SKM-1 treated with dmso at 0.1 percent for 144 hours (cell line): Measurements from ENCODE around the gene KRT82.
"Not testable (repeated sequence)": the region's sequence is repeated elsewhere in the genome, so short reads cannot be mapped to it uniquely, and the experiment has no call there.

Experiments used
- DNase-seq: peaks from one replicate; lab custom pipeline; 2025; ENCODE audit not compliant: unreplicated experiment; lab: John Stamatoyannopoulos, UW

KRT82 gene

DNA sequence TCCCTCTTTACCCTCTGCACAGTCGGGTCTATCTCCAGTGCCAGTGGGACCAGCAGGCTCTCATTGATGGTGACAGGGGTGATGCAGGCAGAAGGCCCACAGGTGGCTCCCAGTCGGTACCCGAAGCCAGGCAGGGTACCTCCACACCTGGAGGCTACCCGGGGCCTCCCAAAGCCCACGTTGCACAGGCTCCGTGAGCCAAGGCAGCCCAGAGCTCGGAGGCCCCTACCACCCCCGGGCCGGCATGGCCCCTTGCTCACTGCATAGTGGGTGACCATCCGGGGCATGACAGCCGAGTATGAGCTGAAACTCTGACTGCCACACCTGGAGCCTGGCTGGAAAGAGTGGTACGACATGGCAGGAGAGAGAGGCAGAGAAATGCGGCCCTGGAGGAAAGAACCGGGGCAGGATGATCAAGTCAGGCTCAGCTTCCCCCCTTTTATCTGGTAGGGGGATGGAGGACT is at the start of gene KRT82:
KRT82 (minus strand) TSS at position 414 of the 464 bp plus-strand sequence; CDS start at position 356, 58 bp downstream.
- DNase-seq: no peak

DNA sequence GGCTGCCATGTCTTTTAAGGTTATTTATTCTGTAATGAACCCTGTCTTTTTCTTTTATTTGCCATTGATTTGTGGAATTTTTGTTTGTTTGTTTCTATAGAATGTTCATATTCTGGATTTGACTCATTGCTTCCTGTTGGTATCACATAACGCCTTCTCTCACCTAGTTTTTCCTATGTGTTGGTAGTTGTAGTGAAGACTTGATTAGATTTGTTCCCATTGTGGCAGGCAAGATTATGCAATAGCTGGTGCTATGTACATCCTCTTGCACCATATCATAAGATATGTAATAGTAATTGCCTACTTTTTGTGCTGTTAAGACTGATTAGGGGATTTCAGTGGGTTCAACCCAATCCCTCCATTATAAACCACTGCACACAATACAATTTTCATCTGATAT is 49.7 kb upstream of the KRT82 start:
- DNase-seq: no peak

DNA sequence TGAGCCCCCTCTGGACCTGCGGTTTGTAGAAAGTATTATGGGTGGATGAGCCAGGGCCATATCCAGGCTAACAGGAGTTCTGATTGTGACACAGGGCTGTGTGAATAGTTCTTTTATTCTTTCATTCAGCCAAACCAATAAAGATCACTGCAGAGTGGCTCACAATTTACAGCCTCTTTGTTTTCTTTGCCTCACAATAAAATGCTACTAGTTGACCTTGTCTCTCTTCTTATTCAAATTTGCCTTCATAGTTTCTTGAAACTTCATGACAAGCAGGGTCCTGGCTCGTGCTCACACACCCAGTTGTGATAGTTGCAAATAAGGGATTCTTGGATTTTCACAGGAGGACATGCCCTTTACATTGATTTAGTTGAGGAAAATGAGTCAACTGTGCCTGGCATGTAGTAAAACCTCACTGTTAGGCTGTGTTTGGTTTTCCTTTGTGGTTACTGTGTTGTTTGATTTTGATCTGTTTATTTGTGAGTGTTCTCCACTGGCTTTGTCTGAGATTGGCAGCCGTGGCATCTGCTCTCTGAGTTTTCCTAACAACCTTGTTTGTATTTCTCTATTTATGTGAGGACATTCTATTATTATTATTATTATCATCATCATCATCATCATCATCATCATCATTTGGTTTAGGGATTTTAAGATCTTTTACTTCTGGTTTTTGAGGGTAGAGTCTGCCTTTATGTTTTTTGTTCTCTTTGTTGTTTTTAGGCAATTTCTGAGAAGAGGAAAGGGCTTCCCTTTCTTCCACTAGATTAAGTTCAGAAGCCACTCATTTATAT is 48.5 kb upstream of the KRT82 start:
- no peak for DNase-seq

DNA sequence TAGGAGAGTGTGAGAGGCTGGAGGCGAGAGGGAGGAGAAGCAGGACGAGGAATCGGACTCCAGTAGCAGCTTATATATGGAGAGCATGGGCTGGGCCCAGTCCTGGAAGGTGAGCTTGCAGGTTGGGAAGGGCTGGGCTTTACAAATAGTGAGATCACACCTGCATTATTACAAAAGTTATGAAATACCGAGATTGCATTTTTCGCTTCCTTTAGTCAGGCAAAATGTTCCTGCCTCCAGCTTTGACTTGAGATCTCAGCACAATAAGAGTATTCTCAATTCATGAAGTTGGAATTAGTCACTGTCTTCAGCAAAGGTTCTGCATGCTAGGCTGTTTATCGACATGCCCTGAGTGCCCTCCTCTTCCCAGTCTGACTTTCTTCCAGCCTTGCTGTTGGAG is 46.0 kb upstream of the KRT82 start, which contains the start of gene KRT6B:
KRT6B (minus strand) TSS at position 46 of the 400 bp plus-strand sequence. CDS start 68 bp downstream, outside the sequence.
- no peak for DNase-seq

DNA sequence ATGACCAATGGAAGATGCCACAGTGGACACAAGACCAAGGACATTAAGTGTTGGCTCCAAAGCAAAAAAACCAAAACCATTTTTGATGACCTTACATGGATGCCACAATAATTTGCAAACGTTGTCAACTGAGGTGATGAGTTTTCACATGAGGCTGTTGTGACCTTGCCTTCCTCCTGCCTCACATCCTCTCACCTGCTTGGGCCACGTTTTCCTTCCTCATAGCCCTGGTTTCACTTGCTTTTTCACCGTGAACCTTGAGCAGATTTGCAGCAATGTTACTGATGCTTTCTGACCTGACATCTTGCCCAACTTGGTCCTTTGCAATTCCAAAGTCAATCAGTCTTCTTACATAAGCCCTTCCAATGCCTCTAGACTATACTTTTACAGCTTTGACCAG is 42.1 kb upstream of the KRT82 start:
- no peak for DNase-seq

DNA sequence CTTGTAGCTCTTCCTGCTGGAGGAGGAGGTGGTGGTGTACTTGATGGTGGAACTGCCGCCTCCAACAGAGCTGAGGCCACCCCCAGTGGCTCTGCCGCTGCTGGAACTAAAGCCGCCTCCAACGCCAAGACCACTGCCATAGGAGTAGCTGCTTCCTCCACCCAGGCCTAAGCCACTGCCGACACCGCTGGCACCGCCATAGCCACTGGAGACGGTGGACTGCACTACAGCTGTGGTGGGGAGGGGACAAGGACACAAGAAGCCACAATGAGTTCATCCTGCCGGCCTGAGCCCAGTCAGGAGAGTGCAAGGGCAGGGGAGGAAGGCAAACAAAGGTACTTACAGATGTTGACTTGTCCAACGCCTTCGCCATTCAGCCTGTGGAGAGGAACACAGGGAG is 41.1 kb upstream of the KRT82 start:
- not testable (repeated sequence) for DNase-seq

DNA sequence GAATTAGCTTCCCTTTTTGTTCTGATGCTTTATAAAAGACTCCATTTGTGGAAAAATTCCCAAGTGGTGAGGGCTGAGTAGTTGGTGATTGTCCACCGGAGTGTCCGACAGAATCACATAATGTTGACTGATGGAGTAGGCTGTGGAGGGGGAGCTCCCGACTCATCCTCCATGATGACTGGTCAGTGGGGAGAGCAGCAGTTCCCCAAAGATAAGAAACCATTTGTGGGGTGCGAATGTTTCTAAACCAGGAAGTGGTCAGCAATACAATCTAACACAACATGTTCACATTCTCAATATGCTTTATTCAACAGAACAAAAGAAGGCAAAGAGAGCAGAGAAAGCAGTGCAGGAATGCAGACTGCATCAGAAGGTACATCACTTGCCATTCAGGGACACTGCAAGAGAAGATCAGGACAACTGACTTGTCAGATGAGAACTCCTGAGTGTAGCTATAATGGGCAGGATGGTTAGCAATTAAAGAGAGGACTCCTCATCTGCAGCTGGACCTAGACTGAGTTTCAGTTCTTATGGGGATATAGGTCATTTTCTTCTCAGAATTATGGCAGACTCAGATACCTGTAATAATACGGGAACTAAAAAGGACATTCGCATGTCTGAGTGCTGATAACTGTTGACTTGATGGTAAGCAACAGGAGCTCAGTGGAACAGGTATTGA is 40.4 kb upstream of the KRT82 start:
- DNase-seq: no peak

DNA sequence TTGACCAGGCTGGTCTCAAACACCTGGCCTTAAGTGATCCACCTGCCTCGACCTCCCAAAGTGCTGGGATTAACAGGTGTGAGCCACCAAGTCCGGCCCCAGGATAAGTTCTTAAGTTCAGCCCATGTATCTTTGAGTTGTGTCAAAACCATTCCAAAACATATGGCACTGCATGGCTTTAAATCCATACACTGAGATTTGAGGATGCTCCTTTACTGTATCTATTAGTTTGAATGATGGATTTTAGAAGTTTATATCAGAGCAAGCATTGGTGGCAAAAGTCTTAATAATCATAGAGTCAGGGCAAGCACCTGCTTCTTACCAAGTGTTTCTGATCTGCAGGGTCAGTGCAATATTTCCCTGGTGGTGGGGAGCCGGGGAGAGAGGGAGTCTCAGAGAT is 39.7 kb upstream of the KRT82 start:
- DNase-seq: no peak

DNA sequence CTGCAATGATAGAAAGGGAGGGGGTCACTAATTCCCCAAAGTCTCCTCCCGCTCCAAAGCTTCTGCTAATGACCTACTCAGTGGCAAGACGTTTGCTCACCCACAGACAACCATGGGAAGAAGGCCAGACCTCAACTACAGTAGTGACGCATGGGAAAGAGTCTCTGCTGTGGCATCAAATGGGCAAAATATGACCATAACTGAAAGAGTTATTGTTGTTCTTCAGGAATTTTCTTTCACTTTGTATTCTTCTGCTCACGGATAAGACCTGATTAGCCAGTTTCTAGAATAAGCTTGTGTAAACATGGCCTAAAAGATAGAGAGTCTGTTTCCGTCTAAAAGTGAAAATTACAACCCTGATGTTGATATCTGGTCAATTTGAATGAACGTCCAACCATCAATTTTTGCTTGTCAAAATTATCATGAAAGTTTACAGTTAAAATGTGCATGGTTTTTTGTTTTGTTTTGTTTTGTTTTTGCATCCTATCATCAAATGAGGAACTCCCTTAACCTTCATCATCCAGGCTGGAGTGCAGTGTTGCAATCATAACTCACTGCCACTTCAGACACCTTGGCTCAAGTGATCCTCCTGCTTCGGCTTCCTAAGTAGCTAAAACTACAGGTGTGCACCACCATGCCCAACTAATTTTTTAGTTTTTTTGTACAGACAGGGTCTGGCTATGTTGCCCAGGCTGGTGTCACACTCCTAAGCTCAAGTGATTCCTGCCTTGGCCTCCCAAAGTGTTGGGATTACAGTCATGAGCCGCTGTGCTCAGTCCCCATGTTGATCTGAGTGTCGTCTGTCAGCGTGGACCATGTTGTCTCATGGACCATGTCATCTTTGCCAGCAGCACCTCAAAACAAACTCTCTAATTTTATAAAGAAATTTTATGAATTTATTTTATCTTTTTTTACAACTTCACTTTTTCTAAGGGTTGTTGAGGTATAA is 38.8 kb upstream of the KRT82 start:
- no peak for DNase-seq

DNA sequence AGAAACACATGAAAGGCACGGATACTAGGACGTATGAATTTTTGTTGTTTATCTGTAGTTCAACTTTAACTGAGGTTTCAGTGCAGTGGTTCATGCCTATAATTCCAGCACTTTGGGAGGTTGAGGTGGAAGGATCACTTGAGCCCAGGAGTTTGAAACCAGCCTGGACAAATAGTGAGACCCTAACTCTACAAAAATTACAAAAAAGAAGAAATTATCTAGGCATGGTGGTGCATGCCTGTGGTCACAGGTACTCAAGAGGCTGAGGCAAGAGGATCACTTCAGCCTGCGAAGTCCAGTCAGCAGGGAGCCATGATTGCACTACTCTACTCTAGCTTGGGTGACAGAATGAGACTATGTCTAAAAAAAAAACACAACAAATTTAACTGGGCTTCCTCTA is 37.8 kb upstream of the KRT82 start:
- DNase-seq: no peak

DNA sequence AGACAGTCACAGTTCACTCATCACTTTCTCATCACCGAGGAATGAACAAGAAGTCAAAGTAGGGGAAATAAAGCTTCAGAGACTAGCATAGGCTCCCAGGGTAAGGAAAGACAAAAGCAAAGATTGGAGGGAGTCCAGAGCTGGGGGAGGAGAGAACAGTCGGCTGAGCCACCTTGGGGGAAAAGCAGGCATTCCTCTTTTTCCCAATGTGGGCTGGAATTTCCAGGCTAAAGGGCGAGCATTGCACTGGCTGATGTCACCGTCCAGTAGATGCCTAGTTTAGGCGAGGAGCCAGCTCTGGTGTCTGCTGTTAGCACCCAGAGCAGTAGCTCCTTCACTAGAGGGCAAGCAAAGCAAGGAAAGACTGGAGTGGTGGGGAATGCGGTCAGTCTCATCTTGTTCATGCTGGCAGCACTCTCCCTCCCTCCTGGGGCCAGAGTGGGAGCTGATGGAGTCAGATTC is 36.5 kb upstream of the KRT82 start:
- no peak for DNase-seq

DNA sequence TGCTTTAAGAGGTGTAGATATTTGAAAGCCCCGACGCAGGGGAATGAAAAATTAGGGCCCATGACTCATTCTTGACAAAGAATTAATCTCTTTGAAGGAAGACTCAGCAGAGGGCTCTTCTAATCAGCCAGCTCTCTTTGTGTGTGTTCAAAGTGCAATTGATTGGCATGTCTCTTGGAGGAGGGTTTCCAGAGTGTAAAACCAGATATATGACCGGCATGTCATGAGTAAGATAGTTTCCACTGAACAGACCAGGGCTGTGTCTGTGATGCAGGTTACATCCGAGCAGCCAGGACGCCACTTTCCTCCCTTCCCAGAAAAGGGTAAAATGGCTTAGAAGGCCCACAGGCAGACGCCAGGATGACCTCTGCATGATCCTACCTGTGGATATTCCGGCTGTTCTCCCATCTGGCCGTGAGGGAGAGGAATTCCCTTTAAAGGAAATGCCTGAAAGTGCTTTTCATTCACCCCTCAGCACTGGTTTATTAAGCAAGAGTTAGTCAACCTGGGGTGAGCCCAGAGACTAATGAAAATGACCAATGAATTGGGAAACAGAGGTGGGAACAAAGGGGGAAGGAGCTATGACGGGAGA is 35.3 kb upstream of the KRT82 start:
- DNase-seq: no peak

DNA sequence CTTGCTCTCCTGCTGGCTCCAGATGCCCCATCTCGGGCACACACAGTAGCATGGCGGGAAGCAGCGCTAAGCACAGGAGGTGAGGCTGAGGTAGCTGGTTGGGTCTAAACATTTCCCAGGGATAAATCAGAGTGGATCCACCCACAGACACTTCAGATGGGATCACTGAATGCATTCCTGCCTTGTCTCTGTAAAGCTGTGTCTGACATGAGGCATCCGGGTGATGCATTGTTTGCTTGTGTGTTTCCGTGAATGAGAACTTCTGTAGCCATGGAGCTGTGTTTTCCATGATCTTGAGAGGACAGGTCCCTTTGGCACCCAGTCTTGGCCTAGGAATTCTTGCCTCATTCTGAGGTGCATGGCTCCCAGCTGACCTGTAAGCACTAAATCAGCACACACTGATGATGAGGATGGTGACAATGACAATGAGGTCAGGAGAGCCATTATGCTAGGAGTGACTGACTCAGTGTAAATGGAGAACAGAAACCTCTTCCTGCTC is 34.7 kb upstream of the KRT82 start:
- no peak for DNase-seq

DNA sequence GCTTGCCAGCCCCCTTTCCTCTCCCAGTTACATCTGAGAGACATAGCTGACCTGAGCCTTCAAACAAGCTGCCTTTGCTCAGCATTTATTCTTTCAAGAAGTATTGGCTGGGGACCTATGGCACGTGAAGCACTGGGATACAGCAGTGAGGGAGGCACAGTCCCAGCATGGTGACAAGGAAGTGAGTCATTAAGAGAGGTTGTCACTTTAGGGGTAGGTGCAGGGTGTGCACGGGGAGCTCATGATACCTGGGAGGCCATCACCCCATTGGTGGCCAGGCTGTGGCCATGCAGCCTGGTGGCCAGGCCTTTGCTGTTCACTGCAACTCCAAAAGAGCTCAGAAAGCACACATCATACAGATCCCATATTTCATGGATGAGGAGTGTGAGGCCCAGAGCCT is 33.7 kb upstream of the KRT82 start:
- DNase-seq: no peak

DNA sequence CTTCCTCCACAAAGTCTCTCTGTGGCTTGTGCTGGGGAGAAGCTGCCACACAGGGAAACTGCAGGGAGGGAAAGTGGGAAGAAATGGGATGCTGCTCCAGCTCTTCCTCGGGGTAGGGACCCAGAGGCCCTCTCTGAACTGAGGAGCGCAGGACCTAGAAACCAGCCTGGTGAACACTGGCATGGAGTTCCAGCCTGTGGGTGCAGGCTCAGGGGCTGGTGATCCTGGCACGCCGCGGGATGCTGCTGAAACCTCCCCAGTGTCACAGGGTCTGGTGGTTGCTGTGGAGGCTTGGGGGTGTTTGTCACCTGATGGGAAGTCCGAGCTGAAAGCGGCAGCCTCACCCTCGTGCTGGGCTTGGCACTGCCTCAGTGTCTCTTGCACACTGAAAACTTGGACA is 33.3 kb upstream of the KRT82 start:
- no peak for DNase-seq

DNA sequence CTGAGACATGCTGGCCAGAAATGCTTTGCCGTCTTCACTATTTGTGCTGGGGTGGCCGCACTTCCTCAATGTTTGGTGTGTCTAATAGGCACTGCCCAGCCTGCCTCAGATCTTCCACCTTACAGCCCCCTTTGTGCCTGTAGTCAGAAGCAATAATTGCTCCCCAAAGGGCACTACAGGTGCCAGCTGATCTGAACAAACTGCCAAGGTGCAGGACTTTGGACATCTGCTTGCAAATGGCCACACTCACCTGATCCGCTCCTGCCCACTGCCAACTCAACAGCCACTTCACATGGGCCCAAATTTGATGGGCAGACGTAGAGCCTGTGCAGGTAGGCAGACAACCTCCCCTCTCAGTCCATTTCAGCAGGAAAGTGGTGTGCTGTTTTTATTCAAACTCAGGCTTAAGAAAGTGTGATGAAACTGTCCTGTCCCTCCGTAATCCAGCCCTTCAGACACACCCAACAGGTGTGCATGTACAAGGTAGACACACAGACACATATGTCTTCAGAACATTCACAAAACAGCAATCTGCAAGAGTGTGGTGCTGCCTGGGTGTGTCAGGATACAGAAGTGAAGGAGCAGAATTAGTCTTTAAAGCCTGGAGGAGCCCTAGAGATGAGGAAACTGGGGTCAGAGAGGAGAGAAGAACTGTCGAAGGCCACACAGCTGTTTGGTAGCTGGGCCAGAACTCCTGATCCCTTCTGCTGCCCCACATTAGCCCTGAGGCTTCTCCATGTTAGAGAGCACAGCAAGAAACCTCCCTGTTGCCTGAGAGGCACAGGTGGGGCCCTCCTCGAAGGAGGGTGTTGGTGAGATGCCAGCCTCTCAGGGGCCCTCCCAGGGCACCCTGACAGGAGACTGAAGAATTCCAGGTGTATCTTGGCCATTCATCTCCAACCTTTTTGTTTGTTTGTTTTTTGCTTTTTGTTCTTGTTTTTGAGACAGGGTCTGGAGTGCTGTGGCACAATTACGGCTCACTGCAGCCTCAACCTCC is 32.5 kb upstream of the KRT82 start:
- DNase-seq: no peak

DNA sequence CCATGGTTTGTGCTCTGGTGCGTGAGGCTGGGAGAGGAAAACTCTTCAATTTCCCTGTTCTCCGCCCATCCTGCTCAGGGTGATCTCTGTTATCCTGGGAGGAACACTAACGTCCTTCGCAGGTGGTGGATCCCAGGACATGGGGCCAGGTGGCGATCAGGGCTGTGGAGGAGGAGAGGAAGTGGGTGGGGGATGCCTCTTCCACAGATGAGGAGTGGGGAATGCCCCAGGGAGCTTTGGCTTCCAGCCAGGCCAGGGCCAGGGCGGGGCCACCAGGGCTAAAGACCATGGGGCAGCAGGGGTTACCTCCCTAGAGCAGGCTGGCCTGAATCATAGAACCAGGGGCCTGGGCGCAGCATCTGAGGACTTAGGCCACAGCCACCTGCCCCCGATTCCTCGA is 31.4 kb upstream of the KRT82 start:
- no peak for DNase-seq

DNA sequence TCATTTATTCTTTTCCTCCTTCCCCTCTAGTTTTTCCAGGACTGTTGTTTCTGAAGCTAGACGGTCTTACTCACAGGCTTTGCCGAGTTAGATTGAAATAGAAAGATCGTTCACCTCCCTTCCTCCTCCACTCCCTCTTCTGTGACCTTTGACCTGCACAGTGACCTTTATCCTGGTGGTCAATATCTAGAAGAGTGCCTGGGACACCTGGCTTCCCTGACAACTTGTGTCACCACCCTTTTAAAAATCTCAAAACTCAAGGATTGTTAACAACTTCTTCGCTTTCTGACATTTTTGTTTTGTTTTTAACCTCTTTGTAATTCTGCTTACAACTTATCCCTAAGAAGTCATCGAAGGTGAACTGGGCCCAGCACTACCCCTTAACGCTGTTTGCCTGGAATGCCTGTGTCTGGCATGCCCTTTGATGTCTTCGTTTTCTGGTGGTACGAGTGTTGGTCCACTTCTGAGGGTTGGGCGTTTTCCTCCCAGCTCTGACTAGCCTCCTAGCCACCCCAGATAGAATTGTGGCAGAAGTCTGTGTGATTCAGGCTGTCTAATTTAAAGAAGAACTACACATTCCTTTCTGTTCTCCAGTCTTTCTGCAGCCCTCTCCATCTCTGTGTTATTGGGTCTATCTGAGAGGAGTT is 30.8 kb upstream of the KRT82 start:
- DNase-seq: no peak
